Measurements from ENCODE around the gene PPP1R16B. TPM values are rescaled to one million over a fixed set of nuclear protein-coding genes. Genes with fewer than 3 reads are reported as not detected.

Gene PPP1R16B
- total RNA-seq, 4 donors from 2014 or later: 0.87 to 5.6 (median 3.6) TPM

- Histone ChIP-seq H3K4me3 (no peak overlapping the region), H3K4me1 (no peaks in the 10 kb centered on the region), H3K27ac (no peak overlapping the region), H3K36me3 (peaks cover 6% of the 10 kb centered on the region), H3K9me3 (no peaks in the 10 kb centered on the region), H3K27me3 (peaks cover 19% of the 10 kb centered on the region)
- TF ChIP-seq POLR2A (IDR thresholded peaks at IDR 0.05) (no peak), EP300 (IDR thresholded peaks at IDR 0.05) (no peak), POLR2AphosphoS5 (IDR thresholded peaks at IDR 0.05) (no peak)
- TF ChIP-seq, protein P1, sequence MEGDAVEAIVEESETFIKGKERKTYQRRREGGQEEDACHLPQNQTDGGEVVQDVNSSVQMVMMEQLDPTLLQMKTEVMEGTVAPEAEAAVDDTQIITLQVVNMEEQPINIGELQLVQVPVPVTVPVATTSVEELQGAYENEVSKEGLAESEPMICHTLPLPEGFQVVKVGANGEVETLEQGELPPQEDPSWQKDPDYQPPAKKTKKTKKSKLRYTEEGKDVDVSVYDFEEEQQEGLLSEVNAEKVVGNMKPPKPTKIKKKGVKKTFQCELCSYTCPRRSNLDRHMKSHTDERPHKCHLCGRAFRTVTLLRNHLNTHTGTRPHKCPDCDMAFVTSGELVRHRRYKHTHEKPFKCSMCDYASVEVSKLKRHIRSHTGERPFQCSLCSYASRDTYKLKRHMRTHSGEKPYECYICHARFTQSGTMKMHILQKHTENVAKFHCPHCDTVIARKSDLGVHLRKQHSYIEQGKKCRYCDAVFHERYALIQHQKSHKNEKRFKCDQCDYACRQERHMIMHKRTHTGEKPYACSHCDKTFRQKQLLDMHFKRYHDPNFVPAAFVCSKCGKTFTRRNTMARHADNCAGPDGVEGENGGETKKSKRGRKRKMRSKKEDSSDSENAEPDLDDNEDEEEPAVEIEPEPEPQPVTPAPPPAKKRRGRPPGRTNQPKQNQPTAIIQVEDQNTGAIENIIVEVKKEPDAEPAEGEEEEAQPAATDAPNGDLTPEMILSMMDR (IDR thresholded peaks at IDR 0.05): no peak
- no peak for DNase-seq (ENCODE audit: low spot score in 2 of 2)
- 90% methylated on average over 4 of the region's 19 CpGs for WGBS
These were observed 112.7 kb downstream of the PPP1R16B start for GRCh38 chr20:38918172-38918571.

DNA sequence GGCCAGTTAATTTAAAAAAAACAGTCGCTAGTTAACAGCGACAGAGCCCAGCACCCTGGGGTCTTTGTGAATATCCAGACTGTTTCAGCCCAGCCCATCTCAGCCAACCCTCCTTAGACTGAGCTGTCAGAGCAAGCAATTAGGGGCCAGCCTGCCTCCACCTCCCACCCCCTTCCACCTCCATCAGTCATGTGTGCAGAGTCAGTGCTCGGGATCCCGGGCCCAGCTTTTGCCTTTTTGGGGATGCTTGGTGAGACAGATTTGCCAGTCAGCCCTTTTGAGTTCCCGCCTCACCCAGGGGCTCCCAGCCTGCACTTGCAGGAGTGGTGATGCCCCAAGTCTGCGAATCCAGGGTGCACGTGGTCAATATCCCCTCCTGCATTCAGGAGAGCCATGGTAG is 114.2 kb downstream of the PPP1R16B start:
- H3K27me3 ChIP-seq: peaks cover 19% of the 10 kb centered on the region
- TF ChIP-seq EP300 (IDR thresholded peaks at IDR 0.05) (no peak), POLR2AphosphoS5 (IDR thresholded peaks at IDR 0.05) (no peak), POLR2A (IDR thresholded peaks at IDR 0.05) (no peak)
- TF ChIP-seq, protein P1 (IDR thresholded peaks at IDR 0.05): no peak
- 67% methylated on average over 2 of the region's 7 CpGs for WGBS

GRCh38 chr20:38920411-38920810 is 114.9 kb downstream of the PPP1R16B start:
- Histone ChIP-seq H3K27ac (no peak overlapping the region), H3K4me3 (no peak overlapping the region), H3K27me3 (peaks cover 19% of the 10 kb centered on the region), H3K9me3 (no peaks in the 10 kb centered on the region), H3K36me3 (peaks cover 6% of the 10 kb centered on the region), H3K4me1 (no peaks in the 10 kb centered on the region)
- no peak for DNase-seq (ENCODE audit: low spot score in 2 of 2)
- TF ChIP-seq EP300 (IDR thresholded peaks at IDR 0.05) (no peak), POLR2A (IDR thresholded peaks at IDR 0.05) (no peak), POLR2AphosphoS5 (IDR thresholded peaks at IDR 0.05) (no peak)
- TF ChIP-seq, protein P1 (IDR thresholded peaks at IDR 0.05): no peak
- WGBS: 77% methylated on average over 3 of the region's 3 CpGs

More for the DNA sequence above, 114.2 kb downstream of the PPP1R16B start:
- peaks cover 6% of the 10 kb centered on the region for H3K36me3 ChIP-seq
- DNase-seq (ENCODE audit: low spot score in 2 of 2): no peak
- no peak overlapping the region for H3K27ac ChIP-seq
- no peak overlapping the region for H3K4me3 ChIP-seq
- no peaks in the 10 kb centered on the region for H3K4me1 ChIP-seq
- H3K9me3 ChIP-seq: no peaks in the 10 kb centered on the region

GRCh38 chr20:38920851-38921250 is 115.4 kb downstream of the PPP1R16B start:
- no peak overlapping the region for H3K4me3 ChIP-seq
- H3K27ac ChIP-seq: no peak overlapping the region
- 70% methylated on average over 7 of the region's 9 CpGs for WGBS
- DNase-seq (ENCODE audit: low spot score in 2 of 2): no peak
- peaks cover 6% of the 10 kb centered on the region for H3K36me3 ChIP-seq
- TF ChIP-seq, protein P1 (IDR thresholded peaks at IDR 0.05): no peak
- TF ChIP-seq POLR2A (IDR thresholded peaks at IDR 0.05): no peak
- no peak for TF ChIP-seq POLR2AphosphoS5 (IDR thresholded peaks at IDR 0.05)
- H3K27me3 ChIP-seq: peaks cover 19% of the 10 kb centered on the region
- H3K4me1 ChIP-seq: no peaks in the 10 kb centered on the region
- no peaks in the 10 kb centered on the region for H3K9me3 ChIP-seq

- H3K4me1 ChIP-seq: peaks cover 19% of the 10 kb centered on the region
- no peaks in the 10 kb centered on the region for H3K36me3 ChIP-seq
- H3K27me3 ChIP-seq: peaks cover 11% of the 10 kb centered on the region
- no peak overlapping the region for H3K27ac ChIP-seq
- no peak overlapping the region for H3K4me3 ChIP-seq
- no peaks in the 10 kb centered on the region for H3K9me3 ChIP-seq
- DNase-seq (ENCODE audit: low spot score in 2 of 2): no peak
- 90% methylated on average over 2 of the region's 2 CpGs for WGBS
- TF ChIP-seq POLR2A (IDR thresholded peaks at IDR 0.05): no peak
- TF ChIP-seq, protein P1 (IDR thresholded peaks at IDR 0.05): no peak
- TF ChIP-seq EP300 (IDR thresholded peaks at IDR 0.05): no peak
- no peak for TF ChIP-seq POLR2AphosphoS5 (IDR thresholded peaks at IDR 0.05)
These were observed 119.2 kb downstream of the PPP1R16B start for GRCh38 chr20:38924718-38925117.

Data from suprapubic skin (tissue), 4 donors.